ENCODE results near the gene YAF2. TPM values are rescaled to one million over a fixed set of nuclear protein-coding genes. Genes with fewer than 3 reads are reported as not detected.

Gene YAF2
- total RNA-seq = 10 to 100 TPM; 32.8 to 34.4 TPM

- Mint-ChIP-seq H3K27me3 (no peaks in the 10 kb centered on the region), H3K9me3 (ENCODE audit: low read depth) (no peaks in the 10 kb centered on the region), H3K27ac (peak within 1 kb of the TSS; percentile 90), H3K4me1 (peaks cover 32% of the 10 kb centered on the region), H3K36me3 (ENCODE audit: low read depth) (peaks cover 12% of the 10 kb centered on the region), H3K4me3 (peak within 1 kb of the TSS; percentile 87)
- CTCF ChIA-PET = interaction anchor here (1.0 kb wide), 1 partner anchor 58 kb away, joined by 3 read pairs; no protein-coding TSS in a partner anchor
- intact Hi-C loops (cut with DNase I, micrococcal nuclease) = loop anchor here (1.0 to 5.0 kb wide), 7 partner anchors 62 to 1520 kb away; partner anchors contain the start of genes PPHLN1 (in 2 of the 2), ZCRB1 (in 2 of the 2), GXYLT1 (in 1 of the 2) and IRAK4 (in 1 of the 2)
- POLR2A ChIA-PET = no interaction called here
- peak; percentile 82 for ATAC-seq
- DNase-seq = peak; percentile 93
Observed at GRCh38 chr12:42238240-42239140, at the start of gene YAF2. Gene YAF2, minus strand, starts transcription at chr12:42238248. Its CDS starts 68 bp downstream, at chr12:42238180.

GRCh38 chr12:42286741-42287140, 48.7 kb upstream of the YAF2 start:
- peaks cover 4% of the 10 kb centered on the region for H3K4me1 Mint-ChIP-seq

GRCh38 chr12:42285431-42285830, 47.4 kb upstream of the YAF2 start:
- Mint-ChIP-seq H3K9me3 (ENCODE audit: low read depth) (no peaks in the 10 kb centered on the region), H3K4me3 (no peak overlapping the region), H3K4me1 (peaks cover 4% of the 10 kb centered on the region), H3K27me3 (peaks cover 5% of the 10 kb centered on the region), H3K36me3 (ENCODE audit: low read depth) (no peaks in the 10 kb centered on the region), H3K27ac (no peak overlapping the region)
- ATAC-seq = no peak
- ChIA-PET POLR2A (no interaction called here), CTCF (interaction anchor here (0.7 to 1.6 kb wide), 2 partner anchors 28 to 87 kb away, joined by 4 to 5 read pairs; no protein-coding TSS in a partner anchor)
- intact Hi-C loops (cut with DNase I, micrococcal nuclease) = no loop called here
- DNase-seq = no peak

More at GRCh38 chr12:42286741-42287140, 48.7 kb upstream of the YAF2 start:
- H3K4me3 Mint-ChIP-seq = no peak overlapping the region
- intact Hi-C loops (cut with DNase I, micrococcal nuclease) = no loop called here
- H3K36me3 Mint-ChIP-seq (ENCODE audit: low read depth) = no peaks in the 10 kb centered on the region
- H3K27me3 Mint-ChIP-seq = peaks cover 7% of the 10 kb centered on the region
- ATAC-seq (no peak), DNase-seq (no peak)
- no peaks in the 10 kb centered on the region for H3K9me3 Mint-ChIP-seq (ENCODE audit: low read depth)
- no peak overlapping the region for H3K27ac Mint-ChIP-seq
- ChIA-PET POLR2A (no interaction called here), CTCF (no interaction called here)

GRCh38 chr12:42284876-42285275, 46.8 kb upstream of the YAF2 start:
- ATAC-seq = no peak
- no peak overlapping the region for H3K27ac Mint-ChIP-seq
- intact Hi-C loops (cut with DNase I, micrococcal nuclease) = no loop called here
- no peak for DNase-seq
- H3K36me3 Mint-ChIP-seq (ENCODE audit: low read depth) = no peaks in the 10 kb centered on the region
- CTCF ChIA-PET = interaction anchor here (0.7 to 2.8 kb wide), 5 partner anchors 11 to 87 kb away, joined by 3 to 9 read pairs (median 4); no protein-coding TSS in a partner anchor
- POLR2A ChIA-PET = no interaction called here
- H3K4me1 Mint-ChIP-seq = peaks cover 4% of the 10 kb centered on the region
- H3K27me3 Mint-ChIP-seq = peaks cover 5% of the 10 kb centered on the region
- H3K4me3 Mint-ChIP-seq = no peak overlapping the region
- no peaks in the 10 kb centered on the region for H3K9me3 Mint-ChIP-seq (ENCODE audit: low read depth)

- Mint-ChIP-seq H3K27ac (no peak overlapping the region), H3K9me3 (ENCODE audit: low read depth) (no peaks in the 10 kb centered on the region), H3K27me3 (peaks cover 3% of the 10 kb centered on the region), H3K36me3 (ENCODE audit: low read depth) (no peaks in the 10 kb centered on the region), H3K4me1 (peaks cover 4% of the 10 kb centered on the region), H3K4me3 (no peak overlapping the region)
- ChIA-PET CTCF (interaction anchor here (1.2 to 2.8 kb wide), 3 partner anchors 12 to 15 kb away, joined by 3 to 9 read pairs (median 3); no protein-coding TSS in a partner anchor), POLR2A (no interaction called here)
- intact Hi-C loops (cut with DNase I, micrococcal nuclease) = no loop called here
- no peak for DNase-seq
- no peak for ATAC-seq
Observed at GRCh38 chr12:42284157-42284556, 46.1 kb upstream of the YAF2 start.

GRCh38 chr12:42283739-42284138, 45.7 kb upstream of the YAF2 start:
- ChIA-PET CTCF (interaction anchor here (1.2 to 2.8 kb wide), 3 partner anchors 12 to 15 kb away, joined by 3 to 9 read pairs (median 3); no protein-coding TSS in a partner anchor), POLR2A (no interaction called here)
- H3K27me3 Mint-ChIP-seq = peaks cover 3% of the 10 kb centered on the region
- no peak overlapping the region for H3K4me3 Mint-ChIP-seq
- ATAC-seq (no peak), DNase-seq (no peak)
- peaks cover 4% of the 10 kb centered on the region for H3K4me1 Mint-ChIP-seq
- H3K27ac Mint-ChIP-seq = no peak overlapping the region
- intact Hi-C loops (cut with DNase I, micrococcal nuclease) = no loop called here
- no peaks in the 10 kb centered on the region for H3K36me3 Mint-ChIP-seq (ENCODE audit: low read depth)
- H3K9me3 Mint-ChIP-seq (ENCODE audit: low read depth) = no peaks in the 10 kb centered on the region

- H3K27me3 Mint-ChIP-seq = no peaks in the 10 kb centered on the region
- DNase-seq (no peak), ATAC-seq (no peak)
- ChIA-PET POLR2A (interaction anchor here (0.6 kb wide), 1 partner anchor 39 kb away, joined by 6 read pairs; no protein-coding TSS in a partner anchor), CTCF (interaction anchor here (0.7 to 2.8 kb wide), 2 partner anchors 9 to 16 kb away, joined by 3 to 9 read pairs; no protein-coding TSS in a partner anchor)
- no peak overlapping the region for H3K4me3 Mint-ChIP-seq
- no peaks in the 10 kb centered on the region for H3K36me3 Mint-ChIP-seq (ENCODE audit: low read depth)
- intact Hi-C loops (cut with DNase I, micrococcal nuclease) = no loop called here
- no peaks in the 10 kb centered on the region for H3K9me3 Mint-ChIP-seq (ENCODE audit: low read depth)
- no peak overlapping the region for H3K27ac Mint-ChIP-seq
- peaks cover 4% of the 10 kb centered on the region for H3K4me1 Mint-ChIP-seq
Observed at GRCh38 chr12:42282294-42282693, 44.2 kb upstream of the YAF2 start.

- ChIA-PET CTCF (interaction anchor here (2.8 kb wide), 1 partner anchor 16 kb away, joined by 9 read pairs; no protein-coding TSS in a partner anchor), POLR2A (interaction anchor here (0.6 kb wide), 1 partner anchor 38 kb away, joined by 6 read pairs; no protein-coding TSS in a partner anchor)
- ATAC-seq (no peak), DNase-seq (no peak)
- Mint-ChIP-seq H3K27me3 (no peaks in the 10 kb centered on the region), H3K4me3 (no peak overlapping the region), H3K27ac (no peak overlapping the region), H3K9me3 (ENCODE audit: low read depth) (no peaks in the 10 kb centered on the region), H3K4me1 (peaks cover 4% of the 10 kb centered on the region), H3K36me3 (ENCODE audit: low read depth) (no peaks in the 10 kb centered on the region)
- intact Hi-C loops (cut with DNase I, micrococcal nuclease) = no loop called here
Observed at GRCh38 chr12:42281844-42282243, 43.8 kb upstream of the YAF2 start.

- Mint-ChIP-seq H3K27ac (no peak overlapping the region), H3K4me3 (no peak overlapping the region), H3K36me3 (ENCODE audit: low read depth) (no peaks in the 10 kb centered on the region), H3K9me3 (ENCODE audit: low read depth) (no peaks in the 10 kb centered on the region), H3K4me1 (peaks cover 4% of the 10 kb centered on the region), H3K27me3 (no peaks in the 10 kb centered on the region)
- POLR2A ChIA-PET = no interaction called here
- no peak for DNase-seq
- intact Hi-C loops (cut with DNase I, micrococcal nuclease) = no loop called here
- CTCF ChIA-PET = no interaction called here
- ATAC-seq = no peak
Observed at GRCh38 chr12:42281278-42281677, 43.2 kb upstream of the YAF2 start.

GRCh38 chr12:42278128-42278510, 40.1 kb upstream of the YAF2 start:
- H3K27ac Mint-ChIP-seq = no peak overlapping the region
- ChIA-PET POLR2A (no interaction called here), CTCF (no interaction called here)
- DNase-seq (no peak), ATAC-seq (no peak)
- H3K4me1 Mint-ChIP-seq = no peaks in the 10 kb centered on the region
- no peak overlapping the region for H3K4me3 Mint-ChIP-seq
- intact Hi-C loops (cut with DNase I, micrococcal nuclease) = no loop called here
- H3K27me3 Mint-ChIP-seq = no peaks in the 10 kb centered on the region
- H3K36me3 Mint-ChIP-seq (ENCODE audit: low read depth) = no peaks in the 10 kb centered on the region
- H3K9me3 Mint-ChIP-seq (ENCODE audit: low read depth) = peaks cover 2% of the 10 kb centered on the region

GRCh38 chr12:42277396-42278127, 39.5 kb upstream of the YAF2 start:
- H3K4me3 Mint-ChIP-seq = no peak overlapping the region
- ATAC-seq = no peak
- H3K27me3 Mint-ChIP-seq = peaks cover 1% of the 10 kb centered on the region
- CTCF ChIA-PET = no interaction called here
- H3K9me3 Mint-ChIP-seq (ENCODE audit: low read depth) = peaks cover 3% of the 10 kb centered on the region
- DNase-seq = no peak
- H3K36me3 Mint-ChIP-seq (ENCODE audit: low read depth) = no peaks in the 10 kb centered on the region
- no peaks in the 10 kb centered on the region for H3K4me1 Mint-ChIP-seq
- H3K27ac Mint-ChIP-seq = no peak overlapping the region
- POLR2A ChIA-PET = interaction anchor here (0.7 kb wide), 1 partner anchor 17 kb away, joined by 3 read pairs; no protein-coding TSS in a partner anchor
- intact Hi-C loops (cut with DNase I, micrococcal nuclease) = no loop called here
